SU-DHL-6 (cell line): ENCODE measurements around the gene TAF15.

Source experiments
- EZH2phosphoT487 ChIP-seq: fragments of 200-600 bp; sonication (generic), shearing (Covaris generic); conservative IDR thresholded peaks from 2 replicates; pipeline ENCODE4 v1.6.1; 2018; ENCODE audit warnings: mild to moderate bottlenecking, antibody characterized with exemption, low read length, moderate library complexity, mixed read lengths
- TF ChIP-seq, protein P1 (sequence below): fragments of 200-600 bp; sonication (generic); IDR thresholded peaks from one replicate; pipeline ENCODE4 v1.5.1; 2017; ENCODE audit warnings: antibody characterized with exemption, mild to moderate bottlenecking, low read length, moderate library complexity; ENCODE audit not compliant: insufficient read depth, poor library complexity, severe bottlenecking

DNA sequence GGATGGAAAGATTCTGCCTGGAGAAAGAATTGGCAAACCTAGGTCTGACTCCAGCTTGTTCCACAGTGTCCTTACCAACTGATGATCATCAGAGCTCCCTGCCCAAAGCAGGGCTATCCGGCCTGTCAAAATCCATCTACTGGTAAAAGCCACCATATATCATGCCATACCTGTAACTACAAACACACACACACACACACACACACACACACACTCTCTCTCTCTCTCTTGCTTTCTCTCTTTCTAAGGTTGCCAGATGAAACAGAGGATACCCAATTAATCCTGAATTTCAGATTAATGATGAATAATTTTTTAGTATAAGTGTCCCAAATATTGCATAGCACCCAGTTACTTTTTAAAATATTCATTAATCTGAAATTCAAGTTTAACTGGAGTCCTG, 12.3 kb upstream of the TAF15 start:
- TF ChIP-seq, protein P1, sequence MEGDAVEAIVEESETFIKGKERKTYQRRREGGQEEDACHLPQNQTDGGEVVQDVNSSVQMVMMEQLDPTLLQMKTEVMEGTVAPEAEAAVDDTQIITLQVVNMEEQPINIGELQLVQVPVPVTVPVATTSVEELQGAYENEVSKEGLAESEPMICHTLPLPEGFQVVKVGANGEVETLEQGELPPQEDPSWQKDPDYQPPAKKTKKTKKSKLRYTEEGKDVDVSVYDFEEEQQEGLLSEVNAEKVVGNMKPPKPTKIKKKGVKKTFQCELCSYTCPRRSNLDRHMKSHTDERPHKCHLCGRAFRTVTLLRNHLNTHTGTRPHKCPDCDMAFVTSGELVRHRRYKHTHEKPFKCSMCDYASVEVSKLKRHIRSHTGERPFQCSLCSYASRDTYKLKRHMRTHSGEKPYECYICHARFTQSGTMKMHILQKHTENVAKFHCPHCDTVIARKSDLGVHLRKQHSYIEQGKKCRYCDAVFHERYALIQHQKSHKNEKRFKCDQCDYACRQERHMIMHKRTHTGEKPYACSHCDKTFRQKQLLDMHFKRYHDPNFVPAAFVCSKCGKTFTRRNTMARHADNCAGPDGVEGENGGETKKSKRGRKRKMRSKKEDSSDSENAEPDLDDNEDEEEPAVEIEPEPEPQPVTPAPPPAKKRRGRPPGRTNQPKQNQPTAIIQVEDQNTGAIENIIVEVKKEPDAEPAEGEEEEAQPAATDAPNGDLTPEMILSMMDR, result no peak
- no peak for TF ChIP-seq EZH2phosphoT487
